H1 (cell line): Measurements from ENCODE around the gene SPTLC3. TPM values are rescaled to one million over a fixed set of nuclear protein-coding genes. Genes with fewer than 3 reads are reported as not detected.

ENCODE experiments used
- CTCF ChIA-PET: fragments of 300-600 bp; sonication (Branson Sonifier 250); formaldehyde crosslinking; loops from one replicate; lab custom pipeline; 2021; ENCODE audit not compliant: partially characterized antibody; lab: Charles Lee
- POLR2A ChIA-PET: fragments of 300-600 bp; sonication (Branson Sonifier 250); formaldehyde crosslinking; loops from one replicate; lab custom pipeline; 2021; ENCODE audit warnings: inconsistent platforms; ENCODE audit not compliant: partially characterized antibody; lab: Charles Lee
- DNase-seq, 2 experiments: peaks; one replicate each; pipeline versions ENCODE4 v3.0.0 to v3.0.0-alpha.2; 2010 to 2022; ENCODE audit warnings: low spot score in 2 of 2, low read depth in 1 of 2, mixed read lengths in 1 of 2
- FAIRE-seq: peaks from 2 replicates; lab custom pipeline; 2011; peaks lifted over from hg19 to GRCh38; lab: Jason Lieb, UNC
- H2AFZ ChIP-seq: 2 replicates; pipeline ENCODE4 v1.8.1; 2012; ENCODE audit warnings: low read length, inconsistent platforms
- H2AK5ac ChIP-seq: 2 replicates; pipeline ENCODE4 v1.6.1; 2013; ENCODE audit warnings: low read depth, low read length
- H2BK120ac ChIP-seq: replicated peaks from 2 replicates; pipeline ENCODE3; 2013; ENCODE audit warnings: low read depth, low read length, inconsistent platforms
- H2BK12ac ChIP-seq: 2 replicates; pipeline ENCODE4 v1.6.1; 2013; ENCODE audit warnings: low read depth, low read length
- H2BK15ac ChIP-seq: 2 replicates; pipeline ENCODE4 v1.6.1; 2013; ENCODE audit warnings: low read length
- H2BK20ac ChIP-seq: 2 replicates; pipeline ENCODE4 v1.6.1; 2013; ENCODE audit warnings: low read length
- H2BK5ac ChIP-seq: 2 replicates; pipeline ENCODE4 v1.6.1; 2013; ENCODE audit warnings: low read depth, low read length
- H3K14ac ChIP-seq: 2 replicates; pipeline ENCODE4 v1.6.1; 2013; ENCODE audit warnings: inconsistent platforms; ENCODE audit not compliant: insufficient read length
- H3K18ac ChIP-seq: 2 replicates; pipeline ENCODE4 v1.6.1; 2013; ENCODE audit warnings: low read length; ENCODE audit errors: extremely low read depth
- H3K23ac ChIP-seq: 2 replicates; pipeline ENCODE4 v1.6.1; 2013; ENCODE audit warnings: inconsistent platforms; ENCODE audit not compliant: insufficient read length
- H3K23me2 ChIP-seq: 2 replicates; pipeline ENCODE4 v1.6.1; 2013; ENCODE audit warnings: low read depth, low read length
- H3K27ac ChIP-seq: 2 replicates; pipeline ENCODE4 v1.6.1; 2011; ENCODE audit warnings: low read depth, low read length, inconsistent platforms
- H3K27me3 ChIP-seq, 4 experiments: replicated peaks in 1 of 4; 1 replicate in 1 of 4; 2 replicates in 3 of 4; pipeline versions ENCODE4 v1.6.1 to v1.8.1; 2011 to 2013; ENCODE audit warnings: low read length in 3 of 4, mild to moderate bottlenecking in 3 of 4, inconsistent platforms in 2 of 4, mixed read lengths in 2 of 4, moderate library complexity in 1 of 4; ENCODE audit not compliant: control insufficient read depth in 3 of 4, insufficient read depth in 3 of 4; ENCODE audit errors: extremely low read depth in 1 of 4
- H3K36me3 ChIP-seq, 4 experiments: 2 replicates each; pipeline versions ENCODE4 v1.6.1 to v1.8.1; 2011 to 2013; ENCODE audit warnings: mild to moderate bottlenecking in 4 of 4, low read length in 3 of 4, moderate library complexity in 2 of 4, control low read depth in 1 of 4, inconsistent platforms in 1 of 4; ENCODE audit not compliant: insufficient read depth in 4 of 4, control insufficient read depth in 2 of 4
- H3K4ac ChIP-seq: replicated peaks from 2 replicates; pipeline ENCODE3; 2013; ENCODE audit warnings: low read length, low read depth, mixed read lengths, inconsistent platforms; ENCODE audit not compliant: insufficient read length
- H3K4me1 ChIP-seq, 4 experiments: replicated peaks in 1 of 4; 1 replicate in 1 of 4; 2 replicates in 3 of 4; pipeline versions ENCODE4 v1.6.1 to v1.8.1; 2011 to 2013; ENCODE audit warnings: low read length in 3 of 4, inconsistent platforms in 2 of 4, mixed read lengths in 1 of 4; ENCODE audit not compliant: insufficient read depth in 4 of 4, control insufficient read depth in 3 of 4
- H3K4me2 ChIP-seq, 2 experiments: 2 replicates each; pipeline versions ENCODE4 v1.6.1 to v1.8.1; 2011 to 2013; ENCODE audit warnings: low read depth in 2 of 2, low read length in 2 of 2, control low read depth in 1 of 2, inconsistent platforms in 1 of 2, mild to moderate bottlenecking in 1 of 2; ENCODE audit not compliant: insufficient read depth in 1 of 2
- H3K4me3 ChIP-seq, 4 experiments: fragments of 200-600, 300-600 bp in 1 of 4; sonication (generic), shearing (Covaris generic), sonication (Bioruptor Twin) in 1 of 4; 2 replicates each; pipeline versions ENCODE4 v1.5.1 to v1.8.1; 2011 to 2016; ENCODE audit warnings: low read length in 4 of 4, low read depth in 3 of 4, control low read depth in 2 of 4, inconsistent platforms in 2 of 4, mild to moderate bottlenecking in 2 of 4, mixed read lengths in 1 of 4, moderate library complexity in 1 of 4; ENCODE audit not compliant: insufficient read depth in 2 of 4; ENCODE audit errors: extremely low read depth in 1 of 4
- H3K56ac ChIP-seq: replicated peaks from 2 replicates; pipeline ENCODE3; 2013; ENCODE audit warnings: low read depth, mild to moderate bottlenecking, mixed read lengths, low read length, inconsistent platforms; ENCODE audit not compliant: insufficient read length
- H3K79me1 ChIP-seq: 2 replicates; pipeline ENCODE4 v1.6.1; 2013; ENCODE audit warnings: low read depth, low read length, control low read depth
- H3K79me2 ChIP-seq, 2 experiments: 2 replicates each; pipeline versions ENCODE4 v1.6.1 to v1.8.1; 2012 to 2013; ENCODE audit warnings: low read length in 2 of 2, mild to moderate bottlenecking in 2 of 2, inconsistent platforms in 1 of 2; ENCODE audit not compliant: insufficient read depth in 2 of 2, control insufficient read depth in 1 of 2
- H3K9ac ChIP-seq, 4 experiments: replicated peaks in 1 of 4; 1 replicate in 1 of 4; 2 replicates in 3 of 4; pipeline versions ENCODE4 v1.6.1 to v1.8.1; 2011 to 2013; ENCODE audit warnings: low read depth in 3 of 4, low read length in 3 of 4, control low read depth in 2 of 4, mild to moderate bottlenecking in 2 of 4, moderate library complexity in 2 of 4, inconsistent platforms in 1 of 4; ENCODE audit errors: extremely low read depth in 1 of 4
- H3K9me3 ChIP-seq, 2 experiments: 2 replicates each; pipeline versions ENCODE4 v1.6.1 to v1.8.1; 2012 to 2013; ENCODE audit warnings: mild to moderate bottlenecking in 2 of 2, moderate library complexity in 2 of 2, control low read depth in 1 of 2, inconsistent platforms in 1 of 2, low read depth in 1 of 2, low read length in 1 of 2, mixed read lengths in 1 of 2; ENCODE audit not compliant: insufficient read depth in 2 of 2
- H4K20me1 ChIP-seq, 2 experiments: replicated peaks in 1 of 2; 2 replicates each; pipeline versions ENCODE3 to v1.8.1; 2011 to 2013; ENCODE audit warnings: inconsistent platforms in 2 of 2, low read length in 2 of 2, mild to moderate bottlenecking in 1 of 2; ENCODE audit not compliant: insufficient read depth in 2 of 2, control insufficient read depth in 1 of 2
- H4K5ac ChIP-seq: 2 replicates; pipeline ENCODE4 v1.6.1; 2013; ENCODE audit warnings: low read length, low read depth, mixed read lengths, inconsistent platforms; ENCODE audit not compliant: insufficient read length
- H4K8ac ChIP-seq: 2 replicates; pipeline ENCODE4 v1.8.0; 2013; ENCODE audit warnings: mild to moderate bottlenecking, moderate library complexity, low read length, inconsistent platforms; ENCODE audit not compliant: insufficient read depth; ENCODE audit errors: extremely low read depth
- H4K91ac ChIP-seq: replicated peaks from 2 replicates; pipeline ENCODE3; 2013; ENCODE audit warnings: low read length, mixed read lengths, inconsistent platforms; ENCODE audit not compliant: insufficient read length
- CHD2 ChIP-seq: IDR thresholded peaks from 2 replicates; pipeline ENCODE4 v1.6.1; 2012; ENCODE audit warnings: low read length, improper control_type of control experiment
- RXRA ChIP-seq: IDR thresholded peaks from 2 replicates; pipeline ENCODE4 v1.6.1; 2011; ENCODE audit warnings: low read depth, mild to moderate bottlenecking, low read length, moderate library complexity; ENCODE audit not compliant: insufficient read depth
- YY1 ChIP-seq: IDR thresholded peaks from 2 replicates; pipeline ENCODE4 v1.6.1; 2011; ENCODE audit warnings: low read depth, mild to moderate bottlenecking, low read length
- WGBS, 2 experiments: shearing (Covaris generic) in 1 of 2; methylation state at CpG; one replicate each; pipeline versions ENCODE4 v1.1.6 to v1.1.7; 2013 to 2015; ENCODE audit warnings: low lambda C conversion rate in 2 of 2, mixed read lengths in 2 of 2, inconsistent platforms in 1 of 2, low coverage in 1 of 2, missing lambda C conversion rate in 1 of 2; ENCODE audit not compliant: insufficient replicate concordance in 2 of 2, insufficient coverage in 1 of 2, insufficient read length in 1 of 2; ENCODE audit errors: extremely low coverage in 1 of 2, missing lambda C conversion rate in 1 of 2; 5-methylcytosine and 5-hydroxymethylcytosine counted together
- polyA plus RNA-seq, 7 experiments: library from polyadenylated mRNA; depleted of rRNA in 3 of 7; stranded (reverse) in 5 of 7; unstranded in 2 of 7; fragments of >200 nt in 5 of 7; fragments of 200-250 nt in 2 of 7; gene quantifications; 1 replicate in 5 of 7; 2 replicates in 1 of 7; 4 replicates in 1 of 7; pipeline versions ENCODE4 v1.2.1 to v1.2.3, GENCODE V29; 2011 to 2013; ENCODE audit warnings: missing spikeins in 2 of 7, mixed read lengths in 2 of 7
- total RNA-seq: library from RNA; stranded (reverse); fragmentation: NEBNext Ultra II Directional; extraction: Animal tissue kit (Norgen Biotek cat#: 25700); gene quantifications from 2 replicates; pipeline ENCODE4 v1.2.1, GENCODE V29; 2021

The SPTLC3 gene
- total and polyA plus RNA-seq, 2 of the 8 experiments (the other 6 are each of a cell fraction or from before 2014, with no cell fraction given) = 0.23 to 0.82 TPM

DNA sequence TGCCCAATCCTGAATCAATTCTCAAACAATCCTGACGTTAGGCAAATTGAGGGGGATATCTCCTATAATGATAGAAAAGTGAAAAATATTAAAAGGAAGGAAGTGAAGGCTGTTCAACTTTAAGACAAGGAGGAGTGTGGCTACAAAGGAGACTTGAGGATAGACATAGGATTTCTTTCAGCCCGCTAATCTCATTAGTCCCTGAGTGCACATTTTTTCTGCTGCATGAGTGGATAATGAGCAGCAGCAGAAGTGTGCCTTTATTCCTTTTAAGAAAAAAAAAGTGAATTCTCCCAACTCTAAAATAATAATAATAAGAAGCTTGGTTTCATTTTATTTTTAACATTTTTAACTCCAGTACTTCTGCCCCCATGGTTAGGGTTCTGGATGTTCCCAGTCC lies 102.0 kb downstream of the SPTLC3 start:
- H2BK15ac ChIP-seq = no peak overlapping the region
- H2BK5ac ChIP-seq = no peak overlapping the region
- H3K36me3 ChIP-seq = no peaks in the 10 kb centered on the region
- 0 out of 2 replicates have a peak overlapping the region, but pooled peaks have one; percentile 16 for H2AFZ ChIP-seq
- no peak overlapping the region for H3K14ac ChIP-seq
- H3K4ac ChIP-seq = no peak overlapping the region
- no peaks in the 10 kb centered on the region for H3K4me1 ChIP-seq
- no peak for DNase-seq
- 91% methylated on average over 2 of the region's 2 CpGs; no CpG with 5 or more reads in 1 of the 2 experiments for WGBS, 2 experiments
- no peaks in the 10 kb centered on the region for H3K9me3 ChIP-seq
- H3K27me3 ChIP-seq = no peaks in the 10 kb centered on the region
- H3K4me2 ChIP-seq = no peak overlapping the region
- H3K23me2 ChIP-seq = no peaks in the 10 kb centered on the region
- CTCF ChIA-PET = interaction anchor here (0.7 to 2.3 kb wide), 11 partner anchors 8 to 814 kb away, joined by 3 to 16 read pairs (median 4); no protein-coding TSS in a partner anchor
- no peak overlapping the region for H3K27ac ChIP-seq
- no peak overlapping the region for H3K4me3 ChIP-seq
- H3K56ac ChIP-seq = no peak overlapping the region
- H3K79me2 ChIP-seq = no peaks in the 10 kb centered on the region
- no peak overlapping the region for H4K91ac ChIP-seq
- no peaks in the 10 kb centered on the region for H4K20me1 ChIP-seq
- TF ChIP-seq YY1 = no peak
- no peak for TF ChIP-seq RXRA
- no peak for TF ChIP-seq CHD2
- TF ChIP-seq, all 59 proteins: peak for 0
- no peak overlapping the region for H4K5ac ChIP-seq
- H2BK120ac ChIP-seq = no peak overlapping the region
- no peak overlapping the region for H2AK5ac ChIP-seq
- no peak overlapping the region for H3K18ac ChIP-seq
- no peak for FAIRE-seq
- no peak overlapping the region for H4K8ac ChIP-seq
- H3K23ac ChIP-seq = no peak overlapping the region
- H3K9ac ChIP-seq = no peak overlapping the region
- H2BK20ac ChIP-seq = no peak overlapping the region
- no peaks in the 10 kb centered on the region for H3K79me1 ChIP-seq
- no peak overlapping the region for H2BK12ac ChIP-seq
- POLR2A ChIA-PET = no interaction called here
